Caco-2 (cell line): ENCODE measurements around the gene CLIC3. TPM values are rescaled to one million over a fixed set of nuclear protein-coding genes. Genes with fewer than 3 reads are reported as not detected.

Experiments
- BruUV-seq: library from RNA; stranded (reverse); fragments of 400-500 nt; replicated peaks from 2 replicates; lab custom pipeline; 2021; lab: Mats Ljungman, UMichigan
- CTCF ChIA-PET: fragments of 300-600 bp; sonication (Branson Sonifier 250); formaldehyde crosslinking; loops from one replicate; lab custom pipeline; 2022; ENCODE audit warnings: antibody characterized with exemption; lab: Charles Lee
- POLR2A ChIA-PET: fragments of 300-600 bp; sonication (Branson Sonifier 250); formaldehyde crosslinking; loops from one replicate; lab custom pipeline; 2022; ENCODE audit warnings: antibody characterized with exemption; lab: Charles Lee
- DNase-seq, 2 experiments: peaks; one replicate each; pipeline versions ENCODE4 v3.0.0 to v3.0.0-alpha.2; 2020 to 2022
- H3K27me3 ChIP-seq: replicated peaks from 2 replicates; pipeline ENCODE4 v1.6.0; 2011; ENCODE audit warnings: low read length; ENCODE audit not compliant: control insufficient read depth, insufficient read depth
- H3K36me3 ChIP-seq: 2 replicates; pipeline ENCODE4 v1.5.1; 2011; ENCODE audit warnings: low read length; ENCODE audit not compliant: control insufficient read depth, insufficient read depth
- H3K4me1 ChIP-seq: fragments of 250-450 bp; sonication (Bioruptor Pico); 2 replicates; pipeline ENCODE4 v1.5.1; 2020; ENCODE audit warnings: mild to moderate bottlenecking
- H3K4me3 ChIP-seq: 2 replicates; pipeline ENCODE4 v1.5.1; 2011; ENCODE audit warnings: low read depth, mild to moderate bottlenecking, control low read depth, low read length
- H3K9me3 ChIP-seq: fragments of 250-450 bp; sonication (Bioruptor Pico); 2 replicates; pipeline ENCODE4 v1.5.1; 2020; ENCODE audit warnings: mild to moderate bottlenecking, moderate library complexity
- H3K27ac Mint-ChIP-seq: one replicate; pipeline ENCODE4 v1.8.0; 2022; ENCODE audit warnings: mixed read lengths; ENCODE audit not compliant: unreplicated experiment
- H3K27me3 Mint-ChIP-seq: one replicate; pipeline ENCODE4 v1.8.0; 2022; ENCODE audit warnings: mixed read lengths; ENCODE audit not compliant: insufficient read depth, unreplicated experiment
- H3K36me3 Mint-ChIP-seq: one replicate; pipeline ENCODE4 v1.8.0; 2022; ENCODE audit warnings: mild to moderate bottlenecking, mixed read lengths; ENCODE audit not compliant: insufficient read depth, unreplicated experiment
- H3K4me1 Mint-ChIP-seq: one replicate; pipeline ENCODE4 v1.8.0; 2022; ENCODE audit warnings: low read depth, mixed read lengths; ENCODE audit not compliant: unreplicated experiment
- H3K4me3 Mint-ChIP-seq: one replicate; pipeline ENCODE4 v1.8.0; 2022; ENCODE audit warnings: mild to moderate bottlenecking, moderate library complexity, mixed read lengths; ENCODE audit not compliant: unreplicated experiment
- H3K9me3 Mint-ChIP-seq: one replicate; pipeline ENCODE4 v1.8.0; 2022; ENCODE audit warnings: mixed read lengths; ENCODE audit not compliant: unreplicated experiment
- CTCF ChIP-seq, 2 experiments: fragments of 200-600 bp in 1 of 2; IDR thresholded peaks; 1 replicate in 1 of 2; 2 replicates in 1 of 2; pipeline versions ENCODE4 v1.5.1 to v1.8.0; 2011 to 2022; ENCODE audit warnings: antibody characterized with exemption in 1 of 2, control low read depth in 1 of 2, inconsistent platforms in 1 of 2, low read depth in 1 of 2, low read length in 1 of 2, mild to moderate bottlenecking in 1 of 2, moderate library complexity in 1 of 2; ENCODE audit not compliant: insufficient read depth in 1 of 2, severe bottlenecking in 1 of 2, unreplicated experiment in 1 of 2
- intact Hi-C: fragments of 100-400 bp; cut with micrococcal nuclease; formaldehyde crosslinking; loops from one replicate; pipeline ENCODE4 v1.10.0; 2022; ENCODE audit not compliant: unreplicated experiment
- total RNA-seq: library from RNA; stranded (reverse); gene quantifications from 2 replicates; pipeline ENCODE4 v1.2.3, GENCODE V29; 2022

CLIC3 gene
- total RNA-seq, 1 experiment from 2014 or later = 4.7 TPM

- Mint-ChIP-seq H3K4me1 (no peaks in the 10 kb centered on the region), H3K9me3 (no peaks in the 10 kb centered on the region), H3K4me3 (no peak overlapping the region), H3K27me3 (no peaks in the 10 kb centered on the region), H3K27ac (no peak overlapping the region), H3K36me3 (peaks cover 23% of the 10 kb centered on the region)
- no TSS peak for BruUV-seq
- ChIA-PET CTCF (interaction anchor here (0.6 to 2.4 kb wide), 19 partner anchors 9 to 247 kb away, joined by 3 to 42 read pairs (median 7); partner anchors contain the start of genes AJM1, CLIC3, MAN1B1 and NPDC1), POLR2A (no interaction called here)
- intact Hi-C loops = loop anchor here (1.0 to 2.0 kb wide), 2 partner anchors 193 to 249 kb away; partner anchors contain the start of gene AJM1
- no peaks in the 10 kb centered on the region for H3K27me3 ChIP-seq
- DNase-seq = no peak
- H3K4me1 ChIP-seq = peaks cover 6% of the 10 kb centered on the region
- no peak overlapping the region for H3K4me3 ChIP-seq
- H3K9me3 ChIP-seq = no peaks in the 10 kb centered on the region
- H3K36me3 ChIP-seq = no peaks in the 10 kb centered on the region
- TF ChIP-seq CTCF (IDR thresholded peaks at IDR 0.05; ENCODE audit: insufficient read depth in 1 of 2, low read depth in 1 of 2, low read length in 1 of 2, severe bottlenecking in 1 of 2, unreplicated experiment in 1 of 2) = no peak
Measured at GRCh38 chr9:137035937-137036336, 39.6 kb upstream of the CLIC3 start.

- intact Hi-C loops = loop anchor here (1.0 to 2.0 kb wide), 2 partner anchors 193 to 248 kb away; partner anchors contain the start of gene AJM1
- no TSS peak for BruUV-seq
- Mint-ChIP-seq H3K9me3 (no peaks in the 10 kb centered on the region), H3K27me3 (no peaks in the 10 kb centered on the region), H3K27ac (no peak overlapping the region), H3K4me1 (no peaks in the 10 kb centered on the region), H3K36me3 (peaks cover 23% of the 10 kb centered on the region), H3K4me3 (no peak overlapping the region)
- Histone ChIP-seq H3K36me3 (no peaks in the 10 kb centered on the region), H3K4me1 (peaks cover 6% of the 10 kb centered on the region), H3K4me3 (no peak overlapping the region), H3K27me3 (no peaks in the 10 kb centered on the region), H3K9me3 (no peaks in the 10 kb centered on the region)
- no peak for DNase-seq
- no peak for TF ChIP-seq CTCF (IDR thresholded peaks at IDR 0.05; ENCODE audit: insufficient read depth in 1 of 2, low read depth in 1 of 2, low read length in 1 of 2, severe bottlenecking in 1 of 2, unreplicated experiment in 1 of 2)
- ChIA-PET CTCF (interaction anchor here (0.6 to 2.4 kb wide), 27 partner anchors 9 to 247 kb away, joined by 3 to 42 read pairs (median 5); partner anchors contain the start of genes AJM1, CLIC3, MAN1B1 and NPDC1), POLR2A (no interaction called here)
Measured at GRCh38 chr9:137035507-137035834, 39.1 kb upstream of the CLIC3 start.

GRCh38 chr9:137034709-137035506 lies 38.5 kb upstream of the CLIC3 start:
- H3K4me3 ChIP-seq = no peak overlapping the region
- POLR2A ChIA-PET = no interaction called here
- Mint-ChIP-seq H3K36me3 (peaks cover 23% of the 10 kb centered on the region), H3K27me3 (no peaks in the 10 kb centered on the region), H3K4me1 (no peaks in the 10 kb centered on the region), H3K27ac (no peak overlapping the region), H3K9me3 (no peaks in the 10 kb centered on the region), H3K4me3 (no peak overlapping the region)
- no peaks in the 10 kb centered on the region for H3K27me3 ChIP-seq
- CTCF ChIA-PET = interaction anchor here (0.5 to 2.4 kb wide), 30 partner anchors 8 to 246 kb away, joined by 3 to 42 read pairs (median 4); partner anchors contain the start of genes AJM1, CLIC3, MAN1B1 and NPDC1
- TF ChIP-seq CTCF (IDR thresholded peaks at IDR 0.05; ENCODE audit: insufficient read depth in 1 of 2, low read depth in 1 of 2, low read length in 1 of 2, severe bottlenecking in 1 of 2, unreplicated experiment in 1 of 2) = peak; percentile 91 to 95
- H3K9me3 ChIP-seq = no peaks in the 10 kb centered on the region
- intact Hi-C loops = loop anchor here (1.0 to 2.0 kb wide), 2 partner anchors 192 to 248 kb away; partner anchors contain the start of gene AJM1
- no TSS peak for BruUV-seq
- peaks cover 6% of the 10 kb centered on the region for H3K4me1 ChIP-seq
- DNase-seq = peak; percentile 84 to 87
- no peaks in the 10 kb centered on the region for H3K36me3 ChIP-seq
